Left forelimb (tissue), 1 donor: ENCODE measurements around the gene CDH15.

Source experiments
- DNase-seq: peaks from one replicate; pipeline ENCODE4 v3.0.0-alpha.2; 2018; ENCODE audit warnings: low spot score

Gene CDH15

DNA sequence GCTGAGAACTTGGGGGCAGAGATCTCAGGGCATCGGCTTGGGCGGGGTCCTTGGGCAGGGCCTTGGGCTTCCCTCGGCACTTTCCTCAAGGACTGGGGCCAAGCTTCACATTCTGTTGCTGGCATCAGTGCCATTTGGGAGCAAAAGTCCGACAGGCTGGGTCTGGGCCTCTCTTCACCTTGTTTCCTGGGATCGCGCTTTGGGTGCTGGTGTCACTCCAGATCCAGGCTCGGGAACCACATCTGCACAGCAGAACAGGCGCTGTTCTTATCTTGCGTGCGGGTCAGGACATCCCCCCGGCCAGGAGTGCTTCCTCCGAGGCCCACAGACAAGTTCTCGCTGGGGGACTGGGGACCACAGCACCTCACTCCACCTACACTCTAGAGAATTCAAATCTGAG lies 31.1 kb upstream of the CDH15 start:
- no peak for DNase-seq

DNA sequence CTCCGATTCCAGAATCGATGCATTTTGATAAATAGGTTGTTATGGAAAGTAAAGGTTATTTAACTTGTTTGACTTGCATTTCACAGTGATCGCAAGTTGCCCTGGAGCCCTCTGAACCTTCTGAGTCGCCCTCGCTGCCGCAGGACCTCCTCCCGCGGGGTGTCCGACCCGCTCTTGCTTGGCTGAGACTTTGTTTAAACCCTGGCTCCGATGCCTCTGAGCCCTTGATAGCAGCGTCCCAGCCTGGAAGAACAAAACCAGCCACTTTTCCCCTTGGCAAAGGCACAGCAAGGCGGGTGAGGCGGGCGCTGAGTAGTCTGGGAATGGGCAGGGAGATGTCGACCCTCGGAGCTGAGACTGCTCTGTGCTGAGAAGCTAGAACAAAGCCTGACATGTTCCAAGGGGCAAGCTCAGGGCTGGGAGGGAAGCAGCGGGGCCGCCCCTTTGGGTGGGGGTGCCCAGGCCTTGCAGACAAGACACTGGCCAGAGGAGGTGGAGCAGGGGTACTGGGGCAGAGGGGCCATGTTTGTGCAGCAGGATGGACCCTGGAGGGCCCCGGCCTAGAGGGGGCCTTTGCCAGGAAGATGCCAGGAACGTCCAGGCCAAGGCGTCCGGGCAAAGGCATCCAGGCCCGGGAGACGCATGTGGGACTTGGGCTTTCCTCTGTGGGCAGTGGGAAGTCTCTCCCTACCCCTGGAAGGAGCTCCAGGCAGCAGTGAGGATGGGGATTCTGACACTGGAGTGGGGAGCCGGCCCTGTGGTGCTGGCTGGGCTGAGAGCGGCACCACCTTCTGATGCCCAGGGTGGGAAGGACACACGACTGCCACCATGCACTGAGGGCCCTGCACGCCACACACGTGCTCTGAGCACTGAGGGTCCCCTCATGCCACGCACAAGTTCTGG lies 30.3 kb upstream of the CDH15 start:
- DNase-seq = no peak

GRCh38 chr16:89141884-89142267 lies 29.7 kb upstream of the CDH15 start:
- DNase-seq = no peak

DNA sequence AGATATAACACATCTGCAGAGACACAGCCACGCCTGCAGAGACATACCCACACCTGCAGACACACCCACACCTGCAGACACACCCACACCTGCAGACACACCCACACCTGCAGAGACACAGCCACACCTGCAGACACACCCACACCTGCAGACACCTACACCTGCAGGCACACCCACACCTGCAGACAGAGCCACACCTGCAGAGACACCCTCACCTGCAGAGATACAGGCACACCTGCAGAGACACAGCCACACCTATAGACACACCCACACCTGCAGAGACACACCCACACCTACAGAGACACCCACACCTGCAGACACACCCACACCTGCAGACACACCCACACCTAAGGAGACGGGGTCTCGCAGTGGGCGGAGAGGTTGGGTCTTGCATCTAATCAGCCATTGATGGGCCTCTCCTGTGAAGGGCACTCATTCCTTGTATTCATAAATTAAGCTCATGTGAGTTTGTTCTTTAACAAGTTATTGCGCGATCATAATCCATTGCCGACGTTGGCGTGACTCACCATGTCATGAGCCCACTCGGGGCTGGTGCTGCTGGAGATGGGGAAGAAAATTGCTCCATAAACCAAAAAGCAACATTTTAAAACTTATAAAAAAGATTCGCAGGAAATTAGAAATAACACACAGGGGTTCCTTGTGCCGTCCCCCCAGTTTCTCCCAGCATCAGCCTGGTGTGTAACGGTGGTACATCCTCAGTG lies 28.9 kb upstream of the CDH15 start:
- DNase-seq = no peak

DNA sequence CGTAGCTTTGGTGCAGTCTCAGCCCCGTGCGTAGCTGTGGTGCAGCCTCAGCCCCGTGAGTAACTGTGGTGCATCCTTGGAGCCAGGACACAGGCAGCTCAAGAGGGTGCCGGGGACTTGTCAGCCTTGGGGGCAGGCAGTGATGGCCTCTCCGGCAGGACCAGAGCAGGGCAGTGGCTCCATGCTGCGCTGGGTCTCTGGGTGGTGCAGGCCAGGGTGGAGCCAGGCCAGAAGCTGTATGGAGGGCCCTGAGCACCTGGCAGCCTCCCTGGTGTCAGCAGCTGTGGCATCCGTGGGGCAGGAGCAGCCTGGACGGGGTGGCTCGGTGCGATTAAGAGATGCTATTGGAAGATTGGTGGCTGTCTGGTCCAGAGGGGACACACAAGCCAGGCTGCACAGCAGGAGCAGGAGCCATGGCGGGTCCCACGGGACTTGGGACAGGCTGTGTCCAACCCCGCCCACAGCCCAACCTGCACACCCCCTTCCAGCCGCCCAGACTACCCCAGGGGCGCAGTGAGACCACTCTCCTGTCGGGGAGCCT lies 28.3 kb upstream of the CDH15 start:
- no peak for DNase-seq

GRCh38 chr16:89143911-89144675 lies 27.5 kb upstream of the CDH15 start:
- no peak for DNase-seq

GRCh38 chr16:89144681-89145080 lies 26.9 kb upstream of the CDH15 start:
- DNase-seq = no peak

- no peak for DNase-seq
Measured at GRCh38 chr16:89145406-89146161, 26.0 kb upstream of the CDH15 start.

DNA sequence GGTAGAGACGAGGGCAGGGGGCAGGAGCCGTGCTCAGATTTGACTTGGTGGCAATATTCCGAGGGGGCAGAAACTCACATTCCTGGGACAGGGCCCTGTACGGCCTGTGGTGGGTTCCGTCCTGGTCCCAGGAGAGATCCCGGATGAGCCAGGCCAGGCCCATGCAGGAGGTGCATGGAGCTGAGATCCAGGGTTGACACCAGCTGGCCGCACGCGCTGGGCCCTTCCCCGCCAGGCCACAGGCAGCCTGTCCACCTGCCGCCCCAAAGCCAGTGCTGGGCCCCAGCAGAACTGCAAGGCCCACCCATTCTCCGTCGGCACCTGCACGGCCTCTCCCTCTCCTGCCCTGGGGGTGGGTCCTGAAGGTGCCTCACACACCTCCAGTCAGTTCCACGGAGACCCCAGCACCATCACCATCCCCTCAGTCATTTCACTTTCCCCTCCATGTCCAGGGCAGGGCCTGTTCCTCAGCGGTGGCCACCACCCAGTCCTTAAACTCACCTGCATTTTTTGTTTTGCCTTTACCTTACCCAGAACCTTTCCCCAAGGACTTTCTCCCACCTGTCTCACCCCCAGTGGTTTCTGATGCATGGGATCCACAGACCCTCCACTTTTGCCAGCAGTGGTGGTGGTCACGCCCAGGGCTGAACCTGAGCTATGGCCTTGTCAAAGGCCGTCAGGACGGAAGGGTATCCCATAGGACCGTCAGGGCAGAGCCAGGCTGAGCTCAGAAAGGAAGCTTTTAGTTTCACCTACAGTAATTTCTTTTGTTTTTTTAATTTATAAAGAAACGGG lies 25.1 kb upstream of the CDH15 start:
- no peak for DNase-seq

GRCh38 chr16:89147085-89147817 lies 24.3 kb upstream of the CDH15 start:
- DNase-seq = no peak

- no peak for DNase-seq
Measured at GRCh38 chr16:89149386-89149785, 22.2 kb upstream of the CDH15 start.

- no peak for DNase-seq
Measured at GRCh38 chr16:89150090-89150835, 21.3 kb upstream of the CDH15 start.

DNA sequence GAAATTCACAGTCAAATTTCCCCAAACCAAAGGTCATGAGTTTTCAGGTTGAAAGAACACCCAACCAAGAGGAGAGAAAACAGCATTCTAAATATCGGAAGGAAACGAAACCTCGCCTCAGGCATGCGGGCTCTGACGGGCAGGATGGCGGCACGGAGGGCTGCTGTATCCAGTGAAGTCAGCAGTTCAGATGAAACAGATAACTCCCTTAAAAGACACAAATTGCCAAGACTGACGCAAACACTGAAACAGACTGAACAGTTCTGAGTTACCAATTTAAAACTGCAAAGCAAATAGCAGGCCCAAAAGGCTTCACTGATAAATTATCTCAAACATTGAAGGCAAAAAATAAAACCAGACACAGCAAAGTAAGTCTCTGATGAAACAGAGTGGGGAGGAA lies 20.6 kb upstream of the CDH15 start:
- DNase-seq = no peak

GRCh38 chr16:89152831-89153700 lies 18.5 kb upstream of the CDH15 start:
- no peak for DNase-seq

DNA sequence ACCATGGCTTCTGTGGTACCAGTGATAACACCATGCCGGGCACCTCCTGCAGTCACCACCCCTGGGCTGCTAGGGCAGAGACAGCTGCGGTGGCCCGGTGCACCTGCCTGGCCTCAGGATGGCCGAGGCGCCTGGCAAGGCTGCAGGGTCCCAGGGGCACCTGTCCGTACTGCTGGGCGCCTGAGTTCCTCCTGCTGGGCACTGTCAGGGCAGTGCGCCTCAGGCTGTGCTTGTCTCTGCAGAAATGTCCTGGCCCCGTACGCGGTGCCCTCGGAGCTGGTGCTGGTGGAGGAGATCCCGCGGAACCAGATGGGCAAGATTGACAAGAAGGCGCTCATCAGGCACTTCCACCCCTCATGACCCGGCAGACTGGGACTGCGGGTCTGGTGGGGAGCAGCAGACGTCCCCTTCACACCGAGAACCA lies 17.7 kb upstream of the CDH15 start:
- no peak for DNase-seq

- no peak for DNase-seq
Measured at GRCh38 chr16:89154390-89155183, 17.0 kb upstream of the CDH15 start.

GRCh38 chr16:89155184-89155679 lies 16.3 kb upstream of the CDH15 start:
- DNase-seq = no peak
